Measurements from ENCODE around the gene SLC16A8. TPM values are rescaled to one million over a fixed set of nuclear protein-coding genes. Genes with fewer than 3 reads are reported as not detected.
"Not testable (repeated sequence)": the region's sequence is repeated elsewhere in the genome, so short reads cannot be mapped to it uniquely, and the experiment has no call there.

Gene SLC16A8
- total and polyA plus RNA-seq, 2 donors, result 0.16 to 0.52 TPM

DNA sequence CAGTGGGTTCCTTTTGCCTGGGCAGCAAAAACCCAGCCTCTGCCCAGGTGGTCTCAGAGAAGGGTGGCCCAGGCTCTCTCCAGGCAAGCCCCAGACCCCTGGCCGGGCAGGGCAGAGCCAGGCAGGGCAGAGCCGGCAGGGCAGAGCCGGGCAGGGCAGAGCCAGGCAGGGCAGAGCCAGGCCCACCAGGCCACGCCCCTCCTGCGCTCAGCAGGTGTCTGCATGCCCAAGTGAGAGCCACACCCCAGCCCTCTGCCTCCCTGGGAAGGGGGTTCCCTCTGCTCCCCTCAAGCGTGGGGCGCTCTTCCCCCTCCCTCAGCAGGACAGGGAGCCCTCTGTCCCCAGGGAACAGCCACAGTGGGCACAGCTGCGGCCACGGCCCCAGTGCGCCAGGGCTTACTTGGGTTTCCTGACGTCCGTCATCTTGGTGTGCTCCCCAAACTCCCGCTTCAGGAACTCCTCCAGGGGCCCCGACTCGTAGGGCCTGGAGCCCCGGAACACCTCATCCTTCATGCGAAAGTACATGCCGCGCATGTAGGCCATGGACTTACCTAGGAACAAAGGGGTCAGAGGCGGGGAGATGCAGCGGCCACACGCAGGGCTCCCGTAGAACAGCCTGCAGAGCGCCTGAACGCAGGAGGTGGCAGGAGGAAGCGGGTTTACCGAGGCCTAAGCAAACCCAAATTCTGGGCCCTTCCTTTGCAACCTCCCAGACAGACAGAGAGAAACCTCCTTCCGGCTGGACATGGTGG lies 36.6 kb upstream of the SLC16A8 start:
- DNase-seq (ENCODE audit: extremely low spot score), result no peak
- Histone ChIP-seq H3K27ac (ENCODE audit: low read depth) (no peak overlapping the region), H3K4me1 (ENCODE audit: insufficient read depth) (no peaks in the 10 kb centered on the region), H3K36me3 (ENCODE audit: insufficient read depth) (no peaks in the 10 kb centered on the region), H3K4me3 (ENCODE audit: low read depth, low read length) (no peak overlapping the region)
- WGBS, result 90% methylated on average over 28 of the region's 28 CpGs

DNA sequence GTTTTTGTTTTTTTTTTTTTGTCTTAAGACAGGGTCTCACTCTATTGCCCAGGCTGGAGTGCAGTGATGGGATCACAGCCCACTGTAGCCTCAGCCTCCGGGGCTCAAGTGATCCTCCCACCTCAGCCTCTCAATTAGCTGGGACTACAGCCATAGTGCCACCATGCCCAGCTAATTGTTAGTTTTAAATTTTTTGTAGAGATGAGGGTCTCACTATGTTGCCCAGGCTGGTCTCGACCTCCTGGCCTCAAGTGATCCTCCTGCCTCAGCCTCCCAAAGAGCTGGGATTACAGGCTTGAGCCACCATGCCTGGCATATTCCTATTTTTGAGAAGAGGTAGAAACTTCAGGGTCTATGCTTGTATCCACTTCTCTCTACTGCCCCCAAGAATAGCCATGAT lies 34.8 kb upstream of the SLC16A8 start:
- not testable (repeated sequence) for H3K27ac ChIP-seq (ENCODE audit: low read depth); DNase-seq (ENCODE audit: extremely low spot score); H3K4me3 ChIP-seq (ENCODE audit: low read depth, low read length); H3K4me1 ChIP-seq (ENCODE audit: insufficient read depth); H3K36me3 ChIP-seq (ENCODE audit: insufficient read depth)
- 96% methylated on average over 2 of the region's 2 CpGs for WGBS

GRCh38 chr22:38118182-38118581 lies 34.2 kb upstream of the SLC16A8 start:
- WGBS, result 93% methylated on average over 3 of the region's 3 CpGs
- Histone ChIP-seq H3K4me3 (ENCODE audit: low read depth, low read length) (no peak overlapping the region), H3K4me1 (ENCODE audit: insufficient read depth) (no peaks in the 10 kb centered on the region), H3K27ac (ENCODE audit: low read depth) (no peak overlapping the region), H3K36me3 (ENCODE audit: insufficient read depth) (no peaks in the 10 kb centered on the region)
- no peak for DNase-seq (ENCODE audit: extremely low spot score)

GRCh38 chr22:38117556-38117955 lies 33.6 kb upstream of the SLC16A8 start:
- WGBS, result 92% methylated on average over 10 of the region's 10 CpGs
- DNase-seq (ENCODE audit: extremely low spot score); H3K4me1 ChIP-seq (ENCODE audit: insufficient read depth); H3K36me3 ChIP-seq (ENCODE audit: insufficient read depth); H3K27ac ChIP-seq (ENCODE audit: low read depth); H3K4me3 ChIP-seq (ENCODE audit: low read depth, low read length): not testable (repeated sequence)

DNA sequence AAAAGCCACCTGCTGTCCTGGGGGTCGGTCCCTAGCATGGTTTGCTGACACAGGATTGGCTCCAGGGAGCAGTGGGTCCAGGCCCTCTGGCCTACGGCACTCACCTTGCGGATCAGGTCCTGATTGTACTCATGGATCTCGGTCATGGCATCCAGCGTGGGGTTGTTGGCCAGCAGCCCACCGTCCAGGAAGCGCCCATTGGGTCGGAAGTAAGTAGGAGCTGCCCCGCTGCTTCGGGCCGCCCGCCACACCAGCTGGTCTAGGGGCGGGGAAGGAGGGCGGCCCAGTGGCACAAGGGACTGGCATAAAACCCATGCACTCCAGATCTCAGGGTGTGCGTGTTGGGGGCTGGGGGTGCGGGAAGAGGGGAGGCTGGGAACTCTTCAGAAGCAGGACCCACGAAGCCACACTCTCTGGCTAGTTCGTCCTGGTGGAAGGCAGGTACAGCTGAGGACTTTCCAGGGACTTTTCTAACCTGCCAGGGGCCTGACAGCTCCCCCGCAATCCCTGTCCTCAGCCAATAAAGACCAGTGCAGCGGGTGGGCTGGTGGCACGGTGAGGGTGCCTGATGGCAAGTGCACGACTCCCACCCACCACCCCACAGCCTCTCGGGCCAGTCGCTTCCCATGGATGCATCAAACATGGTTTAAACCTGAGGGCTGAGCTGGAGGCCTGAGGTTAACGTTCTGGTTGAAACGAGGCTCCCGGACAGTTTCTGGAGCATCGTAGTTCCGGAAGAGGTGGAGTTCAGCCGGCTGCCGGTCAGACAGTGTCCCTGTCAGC lies 31.6 kb upstream of the SLC16A8 start:
- no peak for DNase-seq (ENCODE audit: extremely low spot score)
- H3K4me1 ChIP-seq (ENCODE audit: insufficient read depth), result no peaks in the 10 kb centered on the region
- WGBS, result 96% methylated on average over 31 of the region's 31 CpGs
- H3K4me3 ChIP-seq (ENCODE audit: low read depth, low read length), result no peak overlapping the region
- H3K36me3 ChIP-seq (ENCODE audit: insufficient read depth), result no peaks in the 10 kb centered on the region
- H3K27ac ChIP-seq (ENCODE audit: low read depth), result no peak overlapping the region

GRCh38 chr22:38114484-38115398 lies 30.8 kb upstream of the SLC16A8 start:
- H3K4me3 ChIP-seq (ENCODE audit: low read depth, low read length), result no peak overlapping the region
- 51% methylated on average over 32 of the region's 32 CpGs for WGBS
- peak; percentile 26 for DNase-seq (ENCODE audit: extremely low spot score)
- H3K36me3 ChIP-seq (ENCODE audit: insufficient read depth), result no peaks in the 10 kb centered on the region
- H3K27ac ChIP-seq (ENCODE audit: low read depth), result no peak overlapping the region
- H3K4me1 ChIP-seq (ENCODE audit: insufficient read depth), result no peaks in the 10 kb centered on the region

- H3K4me3 ChIP-seq (ENCODE audit: low read depth, low read length), result no peak overlapping the region
- no peak for DNase-seq (ENCODE audit: extremely low spot score)
- 93% methylated on average over 22 of the region's 22 CpGs for WGBS
- H3K4me1 ChIP-seq (ENCODE audit: insufficient read depth), result no peaks in the 10 kb centered on the region
- H3K27ac ChIP-seq (ENCODE audit: low read depth), result no peak overlapping the region
- H3K36me3 ChIP-seq (ENCODE audit: insufficient read depth), result no peaks in the 10 kb centered on the region
Observed at GRCh38 chr22:38112381-38112780, 28.4 kb upstream of the SLC16A8 start.

DNA sequence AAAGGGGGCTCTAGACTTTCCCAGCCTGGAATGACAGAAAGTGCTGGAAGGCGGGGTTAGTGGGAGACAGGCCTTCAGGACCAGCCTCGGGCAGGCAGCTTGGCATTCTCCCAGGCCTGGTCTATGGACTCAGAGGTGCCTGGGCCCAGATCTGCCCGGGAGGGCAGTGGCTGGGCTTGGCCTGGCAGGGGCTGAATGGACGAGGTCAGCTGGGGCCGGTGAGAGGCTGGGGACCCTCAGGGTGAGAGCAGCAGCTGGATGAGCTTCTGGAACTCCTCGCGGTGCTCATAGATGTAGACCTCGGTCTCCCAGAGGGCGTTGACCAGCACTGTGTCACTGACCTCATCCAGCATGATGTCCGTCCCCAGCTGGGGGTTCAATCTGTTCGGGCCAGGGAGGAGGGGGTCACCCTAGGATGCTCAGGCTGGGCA lies 28.0 kb upstream of the SLC16A8 start:
- Histone ChIP-seq H3K27ac (ENCODE audit: low read depth) (no peak overlapping the region), H3K4me1 (ENCODE audit: insufficient read depth) (no peaks in the 10 kb centered on the region), H3K36me3 (ENCODE audit: insufficient read depth) (no peaks in the 10 kb centered on the region), H3K4me3 (ENCODE audit: low read depth, low read length) (no peak overlapping the region)
- 82% methylated on average over 11 of the region's 11 CpGs for WGBS
- no peak for DNase-seq (ENCODE audit: extremely low spot score)

- DNase-seq (ENCODE audit: extremely low spot score), result no peak
- 80% methylated on average over 30 of the region's 30 CpGs for WGBS
- H3K4me3 ChIP-seq (ENCODE audit: low read depth, low read length), result no peak overlapping the region
- H3K36me3 ChIP-seq (ENCODE audit: insufficient read depth), result no peaks in the 10 kb centered on the region
- no peak overlapping the region for H3K27ac ChIP-seq (ENCODE audit: low read depth)
- H3K4me1 ChIP-seq (ENCODE audit: insufficient read depth), result no peaks in the 10 kb centered on the region
Observed at GRCh38 chr22:38110863-38111852, 27.2 kb upstream of the SLC16A8 start.

- 84% methylated on average over 19 of the region's 19 CpGs for WGBS
- Histone ChIP-seq H3K4me1 (ENCODE audit: insufficient read depth) (no peaks in the 10 kb centered on the region), H3K27ac (ENCODE audit: low read depth) (no peak within 1 kb of the TSS), H3K36me3 (ENCODE audit: insufficient read depth) (no peaks in the 10 kb centered on the region), H3K4me3 (ENCODE audit: low read depth, low read length) (no peak within 1 kb of the TSS)
- DNase-seq (ENCODE audit: extremely low spot score), result no peak
Observed at GRCh38 chr22:38110008-38110862, 26.3 kb upstream of the SLC16A8 start, which contains the start of gene BAIAP2L2. Gene BAIAP2L2, minus strand, starts transcription at chr22:38110684. Its CDS starts 159 bp downstream, at chr22:38110525.

GRCh38 chr22:38109371-38110001 lies 25.5 kb upstream of the SLC16A8 start:
- Histone ChIP-seq H3K4me1 (ENCODE audit: insufficient read depth) (no peaks in the 10 kb centered on the region), H3K27ac (ENCODE audit: low read depth) (no peak overlapping the region), H3K36me3 (ENCODE audit: insufficient read depth) (no peaks in the 10 kb centered on the region), H3K4me3 (ENCODE audit: low read depth, low read length) (no peak overlapping the region)
- WGBS, result 91% methylated on average over 22 of the region's 22 CpGs
- no peak for DNase-seq (ENCODE audit: extremely low spot score)
